ENCODE measurements around the gene KCNJ10. TPM values are rescaled to one million over a fixed set of nuclear protein-coding genes. Genes with fewer than 3 reads are reported as not detected.

Gene KCNJ10
- total RNA-seq, 1 donor from 2014 or later, result 0.12 TPM

GRCh38 chr1:160094806-160095205 is 24.8 kb upstream of the KCNJ10 start:
- peaks cover 5% of the 10 kb centered on the region for H3K27me3 Mint-ChIP-seq
- H3K4me1 Mint-ChIP-seq (ENCODE audit: low read depth), result peaks cover 14% of the 10 kb centered on the region
- H3K36me3 Mint-ChIP-seq (ENCODE audit: insufficient read depth), result no peaks in the 10 kb centered on the region
- no peak for DNase-seq (ENCODE audit: low spot score, unreplicated experiment)
- H3K27ac Mint-ChIP-seq, result no peak overlapping the region
- no peaks in the 10 kb centered on the region for H3K9me3 Mint-ChIP-seq (ENCODE audit: low read depth)
- TF ChIP-seq, protein P1, sequence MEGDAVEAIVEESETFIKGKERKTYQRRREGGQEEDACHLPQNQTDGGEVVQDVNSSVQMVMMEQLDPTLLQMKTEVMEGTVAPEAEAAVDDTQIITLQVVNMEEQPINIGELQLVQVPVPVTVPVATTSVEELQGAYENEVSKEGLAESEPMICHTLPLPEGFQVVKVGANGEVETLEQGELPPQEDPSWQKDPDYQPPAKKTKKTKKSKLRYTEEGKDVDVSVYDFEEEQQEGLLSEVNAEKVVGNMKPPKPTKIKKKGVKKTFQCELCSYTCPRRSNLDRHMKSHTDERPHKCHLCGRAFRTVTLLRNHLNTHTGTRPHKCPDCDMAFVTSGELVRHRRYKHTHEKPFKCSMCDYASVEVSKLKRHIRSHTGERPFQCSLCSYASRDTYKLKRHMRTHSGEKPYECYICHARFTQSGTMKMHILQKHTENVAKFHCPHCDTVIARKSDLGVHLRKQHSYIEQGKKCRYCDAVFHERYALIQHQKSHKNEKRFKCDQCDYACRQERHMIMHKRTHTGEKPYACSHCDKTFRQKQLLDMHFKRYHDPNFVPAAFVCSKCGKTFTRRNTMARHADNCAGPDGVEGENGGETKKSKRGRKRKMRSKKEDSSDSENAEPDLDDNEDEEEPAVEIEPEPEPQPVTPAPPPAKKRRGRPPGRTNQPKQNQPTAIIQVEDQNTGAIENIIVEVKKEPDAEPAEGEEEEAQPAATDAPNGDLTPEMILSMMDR (IDR thresholded peaks at IDR 0.05; ENCODE audit: unreplicated experiment), result no peak
- no peak overlapping the region for H3K4me3 Mint-ChIP-seq (ENCODE audit: low read depth)

DNA sequence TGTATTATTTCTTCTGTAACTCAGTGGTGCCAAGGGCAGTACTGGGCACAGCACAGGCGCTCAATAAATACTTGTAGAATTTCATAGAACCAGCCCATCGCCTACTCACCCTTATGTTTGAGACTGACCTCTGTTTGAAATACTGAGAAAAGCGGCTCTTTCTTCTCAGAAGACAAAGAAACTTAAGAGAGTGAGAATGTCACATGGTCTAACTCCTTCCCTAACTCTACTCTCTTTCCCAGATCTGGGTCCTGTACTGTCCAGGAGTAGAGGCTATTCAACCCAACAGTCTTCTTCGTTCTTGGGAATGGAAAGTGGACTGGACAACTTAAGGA is 24.3 kb upstream of the KCNJ10 start:
- peaks cover 11% of the 10 kb centered on the region for H3K4me1 Mint-ChIP-seq (ENCODE audit: low read depth)
- peak overlapping the region; percentile 49 for H3K27ac Mint-ChIP-seq
- H3K27me3 Mint-ChIP-seq, result peaks cover under 1% of the 10 kb centered on the region
- H3K9me3 Mint-ChIP-seq (ENCODE audit: low read depth), result no peaks in the 10 kb centered on the region
- no peak overlapping the region for H3K4me3 Mint-ChIP-seq (ENCODE audit: low read depth)
- peaks cover under 1% of the 10 kb centered on the region for H3K36me3 Mint-ChIP-seq (ENCODE audit: insufficient read depth)
- no peak for DNase-seq (ENCODE audit: low spot score, unreplicated experiment)
- TF ChIP-seq, protein P1 (IDR thresholded peaks at IDR 0.05; ENCODE audit: unreplicated experiment), result no peak

GRCh38 chr1:160093624-160094290 is 23.8 kb upstream of the KCNJ10 start:
- H3K27ac Mint-ChIP-seq, result no peak overlapping the region
- no peaks in the 10 kb centered on the region for H3K27me3 Mint-ChIP-seq
- no peak for DNase-seq (ENCODE audit: low spot score, unreplicated experiment)
- TF ChIP-seq, protein P1 (IDR thresholded peaks at IDR 0.05; ENCODE audit: unreplicated experiment), result no peak
- peaks cover 5% of the 10 kb centered on the region for H3K36me3 Mint-ChIP-seq (ENCODE audit: insufficient read depth)
- H3K9me3 Mint-ChIP-seq (ENCODE audit: low read depth), result no peaks in the 10 kb centered on the region
- H3K4me1 Mint-ChIP-seq (ENCODE audit: low read depth), result peaks cover 8% of the 10 kb centered on the region
- H3K4me3 Mint-ChIP-seq (ENCODE audit: low read depth), result no peak overlapping the region

GRCh38 chr1:160093069-160093395 is 23.1 kb upstream of the KCNJ10 start:
- no peaks in the 10 kb centered on the region for H3K9me3 Mint-ChIP-seq (ENCODE audit: low read depth)
- H3K36me3 Mint-ChIP-seq (ENCODE audit: insufficient read depth), result peaks cover 6% of the 10 kb centered on the region
- H3K4me3 Mint-ChIP-seq (ENCODE audit: low read depth), result no peak overlapping the region
- DNase-seq (ENCODE audit: low spot score, unreplicated experiment), result no peak
- H3K27ac Mint-ChIP-seq, result no peak overlapping the region
- H3K4me1 Mint-ChIP-seq (ENCODE audit: low read depth), result peaks cover 8% of the 10 kb centered on the region
- H3K27me3 Mint-ChIP-seq, result no peaks in the 10 kb centered on the region
- TF ChIP-seq, protein P1 (IDR thresholded peaks at IDR 0.05; ENCODE audit: unreplicated experiment), result no peak

DNA sequence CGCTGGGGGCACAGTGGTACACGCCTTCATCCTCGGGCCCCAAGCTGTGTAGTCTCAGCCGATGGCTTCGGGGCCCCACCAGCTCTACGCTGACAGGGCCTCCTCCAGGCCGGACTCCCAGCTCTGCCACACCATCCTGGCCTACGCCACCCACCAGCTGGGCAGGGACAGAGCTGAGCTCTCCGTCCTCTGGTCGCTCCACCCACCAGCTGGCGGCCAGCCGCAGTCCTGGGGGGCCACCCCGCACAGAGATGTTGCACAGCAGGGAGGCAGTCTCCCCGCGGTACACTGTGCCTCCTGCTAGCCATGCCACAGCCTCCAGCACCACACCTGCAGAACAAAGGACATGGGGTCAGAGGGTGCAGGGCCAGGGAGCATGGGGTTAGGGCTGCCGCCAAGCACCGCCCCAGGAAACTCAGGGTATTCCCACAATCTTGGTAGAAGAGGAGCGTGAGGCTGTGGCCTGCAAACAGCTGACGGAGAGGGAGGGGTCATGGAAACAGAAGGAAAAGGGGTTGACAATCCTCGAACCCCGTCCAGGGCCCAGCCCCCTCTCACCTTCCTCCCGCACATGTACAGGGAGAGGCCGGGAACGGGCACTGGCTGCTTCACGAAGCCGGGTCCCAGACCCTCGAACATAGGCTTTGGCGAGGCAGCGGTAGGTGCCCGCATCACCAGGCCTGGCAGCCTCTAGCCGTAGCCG is 22.6 kb upstream of the KCNJ10 start:
- TF ChIP-seq, protein P1 (IDR thresholded peaks at IDR 0.05; ENCODE audit: unreplicated experiment), result no peak
- DNase-seq (ENCODE audit: low spot score, unreplicated experiment), result no peak
- no peak overlapping the region for H3K27ac Mint-ChIP-seq
- peaks cover 6% of the 10 kb centered on the region for H3K36me3 Mint-ChIP-seq (ENCODE audit: insufficient read depth)
- peaks cover 5% of the 10 kb centered on the region for H3K4me1 Mint-ChIP-seq (ENCODE audit: low read depth)
- no peak overlapping the region for H3K4me3 Mint-ChIP-seq (ENCODE audit: low read depth)
- H3K9me3 Mint-ChIP-seq (ENCODE audit: low read depth), result no peaks in the 10 kb centered on the region
- no peaks in the 10 kb centered on the region for H3K27me3 Mint-ChIP-seq
